ENCODE measurements around the gene POLR1A. TPM values are rescaled to one million over a fixed set of nuclear protein-coding genes. Genes with fewer than 3 reads are reported as not detected.

Gene POLR1A
- total RNA-seq, 1 donor from 2014 or later, result 61.6 TPM

DNA sequence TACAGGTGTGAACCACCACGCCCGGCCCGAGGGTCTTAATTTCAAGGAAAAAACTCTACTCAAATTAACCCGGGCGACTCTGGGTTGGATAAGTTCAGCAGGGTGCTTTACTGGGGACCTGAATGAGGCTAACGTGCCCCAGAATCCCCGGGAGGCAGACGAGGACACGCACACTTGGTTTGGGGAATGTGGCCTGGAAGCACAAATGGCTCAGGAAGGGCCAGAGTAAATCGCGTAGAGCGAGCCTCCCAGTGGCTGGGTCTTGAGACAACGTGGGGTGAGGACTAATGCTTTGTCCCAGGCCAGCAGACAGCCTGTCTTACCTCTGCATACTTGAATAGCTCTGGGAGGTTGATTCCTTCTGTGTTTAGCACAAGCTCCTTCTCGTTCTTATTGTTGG, 75.8 kb downstream of the POLR1A start:
- Mint-ChIP-seq H3K4me3 (no peak overlapping the region), H3K4me1 (no peaks in the 10 kb centered on the region), H3K27ac (no peak overlapping the region), H3K27me3 (ENCODE audit: low read depth) (no peaks in the 10 kb centered on the region), H3K36me3 (peaks cover 60% of the 10 kb centered on the region), H3K9me3 (no peaks in the 10 kb centered on the region)
- DNase-seq (ENCODE audit: low spot score in 2 of 2, unreplicated experiment in 2 of 2), result no peak
- TF ChIP-seq, protein P1, sequence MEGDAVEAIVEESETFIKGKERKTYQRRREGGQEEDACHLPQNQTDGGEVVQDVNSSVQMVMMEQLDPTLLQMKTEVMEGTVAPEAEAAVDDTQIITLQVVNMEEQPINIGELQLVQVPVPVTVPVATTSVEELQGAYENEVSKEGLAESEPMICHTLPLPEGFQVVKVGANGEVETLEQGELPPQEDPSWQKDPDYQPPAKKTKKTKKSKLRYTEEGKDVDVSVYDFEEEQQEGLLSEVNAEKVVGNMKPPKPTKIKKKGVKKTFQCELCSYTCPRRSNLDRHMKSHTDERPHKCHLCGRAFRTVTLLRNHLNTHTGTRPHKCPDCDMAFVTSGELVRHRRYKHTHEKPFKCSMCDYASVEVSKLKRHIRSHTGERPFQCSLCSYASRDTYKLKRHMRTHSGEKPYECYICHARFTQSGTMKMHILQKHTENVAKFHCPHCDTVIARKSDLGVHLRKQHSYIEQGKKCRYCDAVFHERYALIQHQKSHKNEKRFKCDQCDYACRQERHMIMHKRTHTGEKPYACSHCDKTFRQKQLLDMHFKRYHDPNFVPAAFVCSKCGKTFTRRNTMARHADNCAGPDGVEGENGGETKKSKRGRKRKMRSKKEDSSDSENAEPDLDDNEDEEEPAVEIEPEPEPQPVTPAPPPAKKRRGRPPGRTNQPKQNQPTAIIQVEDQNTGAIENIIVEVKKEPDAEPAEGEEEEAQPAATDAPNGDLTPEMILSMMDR (IDR thresholded peaks at IDR 0.05; ENCODE audit: unreplicated experiment), result no peak

DNA sequence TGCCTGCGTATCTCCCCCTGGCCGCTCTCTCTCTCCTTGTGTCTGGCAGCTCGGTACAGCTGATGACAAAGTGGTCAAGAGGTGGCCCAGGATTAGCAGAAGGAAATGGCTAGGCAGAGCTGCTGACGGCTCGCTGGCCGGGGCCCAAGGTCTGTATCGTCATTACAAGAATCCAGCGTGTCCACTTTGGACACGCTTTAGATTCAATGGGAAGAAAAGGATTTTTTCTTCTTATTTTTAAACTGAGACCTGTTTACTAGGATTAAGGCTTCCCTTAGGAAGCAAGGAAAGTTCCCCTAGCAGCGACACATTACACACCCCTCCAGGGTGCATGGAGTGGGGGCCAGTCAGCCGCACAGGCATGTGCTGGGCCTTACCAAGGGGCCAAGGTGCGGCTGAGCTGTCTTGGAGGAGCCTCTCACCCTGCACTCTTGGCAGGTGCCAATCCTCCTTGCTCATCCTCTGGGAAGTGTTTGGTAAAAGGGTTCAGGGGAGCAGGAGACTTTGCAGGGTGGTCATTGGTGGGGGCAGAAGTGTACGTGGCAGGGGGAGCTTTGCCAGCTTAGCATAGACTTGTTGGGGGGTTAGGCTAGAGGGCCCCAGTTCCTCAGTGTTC, 76.8 kb downstream of the POLR1A start:
- H3K4me3 Mint-ChIP-seq, result no peak overlapping the region
- H3K27ac Mint-ChIP-seq, result no peak overlapping the region
- TF ChIP-seq, protein P1 (IDR thresholded peaks at IDR 0.05; ENCODE audit: unreplicated experiment), result no peak
- H3K9me3 Mint-ChIP-seq, result no peaks in the 10 kb centered on the region
- DNase-seq (ENCODE audit: low spot score in 2 of 2, unreplicated experiment in 2 of 2), result no peak
- peaks cover 64% of the 10 kb centered on the region for H3K36me3 Mint-ChIP-seq
- no peaks in the 10 kb centered on the region for H3K27me3 Mint-ChIP-seq (ENCODE audit: low read depth)
- no peaks in the 10 kb centered on the region for H3K4me1 Mint-ChIP-seq

DNA sequence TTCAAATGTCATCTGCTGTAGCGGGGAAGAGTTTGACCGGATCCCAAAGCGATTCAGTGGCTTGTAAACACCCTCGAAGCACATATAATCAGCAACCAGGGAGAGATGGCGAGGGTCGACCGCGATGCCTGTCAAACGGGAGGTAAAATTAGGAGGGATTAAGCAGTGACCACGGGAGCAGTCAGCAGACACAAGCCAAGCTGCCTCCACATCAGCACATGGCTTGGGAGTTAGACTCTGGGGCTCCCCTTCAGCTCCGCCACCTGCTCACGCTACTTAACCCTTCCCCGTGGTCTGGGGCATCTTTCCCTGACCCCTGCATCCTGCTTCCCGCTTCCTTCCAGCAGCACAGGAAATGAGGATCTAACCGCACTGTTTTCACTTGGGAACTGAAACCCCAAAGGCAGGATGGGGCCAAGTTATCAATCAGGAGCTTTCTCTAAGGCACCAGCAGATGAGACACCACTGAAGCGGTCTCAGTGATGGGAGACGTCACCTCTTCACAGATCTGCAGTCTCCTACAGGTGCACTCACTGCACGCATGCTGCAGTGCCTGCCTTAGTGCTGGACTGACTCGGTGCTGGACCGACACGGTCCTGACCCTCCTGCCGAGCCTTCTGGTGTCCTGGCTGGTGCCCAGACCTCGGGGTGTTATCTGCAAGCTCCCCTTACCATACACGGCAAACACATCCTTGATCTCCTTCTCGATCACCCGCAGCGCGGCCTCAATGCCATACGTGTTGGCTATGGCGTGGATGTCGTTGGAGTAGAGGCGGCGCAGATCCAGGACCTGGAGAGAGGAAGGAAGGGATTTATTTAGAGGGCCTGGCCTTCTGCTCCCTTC, 77.5 kb downstream of the POLR1A start:
- peak overlapping the region; percentile 34 for H3K27ac Mint-ChIP-seq
- no peaks in the 10 kb centered on the region for H3K27me3 Mint-ChIP-seq (ENCODE audit: low read depth)
- DNase-seq (ENCODE audit: low spot score in 2 of 2, unreplicated experiment in 2 of 2), result no peak
- H3K9me3 Mint-ChIP-seq, result no peaks in the 10 kb centered on the region
- TF ChIP-seq, protein P1 (IDR thresholded peaks at IDR 0.05; ENCODE audit: unreplicated experiment), result no peak
- peaks cover 63% of the 10 kb centered on the region for H3K36me3 Mint-ChIP-seq
- H3K4me3 Mint-ChIP-seq, result no peak overlapping the region
- H3K4me1 Mint-ChIP-seq, result no peaks in the 10 kb centered on the region

DNA sequence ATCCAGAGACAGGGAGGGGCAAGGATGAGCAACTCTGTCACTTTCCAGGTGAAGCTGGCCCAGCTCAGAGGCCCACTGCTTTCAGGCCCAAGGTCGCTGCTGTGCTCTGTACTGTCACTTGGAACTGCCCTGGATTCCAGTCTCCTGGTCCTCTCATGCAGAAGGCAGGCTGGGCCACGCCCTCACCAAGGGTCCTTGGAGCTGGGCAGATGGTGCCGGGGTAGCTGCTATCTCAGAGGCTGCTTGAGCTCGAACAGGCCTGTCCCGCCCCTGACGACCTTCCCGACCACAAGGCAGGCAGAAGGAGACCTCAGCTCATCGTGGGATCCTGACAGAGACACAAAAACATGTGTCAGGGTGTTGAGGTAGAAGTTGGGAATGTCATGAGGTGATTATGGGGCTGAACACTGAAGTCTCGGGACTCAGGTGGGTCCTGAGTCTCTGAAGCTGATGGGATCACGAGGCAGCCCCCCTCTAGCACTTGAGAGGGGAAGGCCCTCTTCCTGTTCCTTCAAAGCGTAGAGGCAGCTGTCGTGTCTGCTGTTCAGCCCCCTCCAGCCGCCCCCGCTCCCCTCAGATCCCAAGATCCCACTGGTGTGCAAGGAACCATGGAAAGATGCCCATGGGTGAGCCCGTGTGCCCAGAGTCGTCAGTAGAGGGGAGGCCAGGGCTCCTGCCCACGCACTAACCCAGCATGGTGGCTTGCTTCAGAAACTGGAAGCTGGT, 78.3 kb downstream of the POLR1A start:
- H3K4me3 Mint-ChIP-seq, result no peak overlapping the region
- TF ChIP-seq, protein P1 (IDR thresholded peaks at IDR 0.05; ENCODE audit: unreplicated experiment), result no peak
- H3K27me3 Mint-ChIP-seq (ENCODE audit: low read depth), result no peaks in the 10 kb centered on the region
- peaks cover 59% of the 10 kb centered on the region for H3K36me3 Mint-ChIP-seq
- peak overlapping the region; percentile 34 for H3K27ac Mint-ChIP-seq
- H3K4me1 Mint-ChIP-seq, result no peaks in the 10 kb centered on the region
- no peaks in the 10 kb centered on the region for H3K9me3 Mint-ChIP-seq
- DNase-seq (ENCODE audit: low spot score in 2 of 2, unreplicated experiment in 2 of 2), result no peak

DNA sequence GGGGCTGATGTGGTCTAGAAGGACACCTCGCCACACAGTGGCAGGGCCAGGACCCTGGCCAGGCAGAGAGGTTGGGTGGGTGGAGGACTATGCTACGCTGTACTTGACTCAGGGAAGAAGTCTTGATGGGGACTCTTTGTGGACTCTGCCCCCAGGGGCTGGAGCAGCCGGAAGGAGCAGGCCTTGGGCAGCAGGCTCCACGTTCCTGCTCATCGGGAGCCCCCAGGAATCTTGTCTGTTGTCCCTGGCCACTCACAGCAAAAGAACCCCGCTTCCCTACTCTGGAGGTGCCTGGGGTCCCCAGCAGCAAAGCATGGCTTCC, 79.0 kb downstream of the POLR1A start:
- no peaks in the 10 kb centered on the region for H3K9me3 Mint-ChIP-seq
- peaks cover 55% of the 10 kb centered on the region for H3K36me3 Mint-ChIP-seq
- H3K27me3 Mint-ChIP-seq (ENCODE audit: low read depth), result no peaks in the 10 kb centered on the region
- no peak for DNase-seq (ENCODE audit: low spot score in 2 of 2, unreplicated experiment in 2 of 2)
- TF ChIP-seq, protein P1 (IDR thresholded peaks at IDR 0.05; ENCODE audit: unreplicated experiment), result no peak
- H3K4me3 Mint-ChIP-seq, result no peak overlapping the region
- no peaks in the 10 kb centered on the region for H3K4me1 Mint-ChIP-seq
- H3K27ac Mint-ChIP-seq, result no peak overlapping the region

All from mesothelial cell of epicardium (in vitro differentiated cells).